Stomach (tissue), 4 donors: Measurements from ENCODE around the gene LRIT2.

Experiments used
- EP300 ChIP-seq: sonication (generic); formaldehyde crosslinking; IDR thresholded peaks from one replicate; pipeline ENCODE4 v1.6.1; 2017; ENCODE audit warnings: antibody characterized with exemption
- POLR2A ChIP-seq, 4 donors: fragments of 450-650 bp; IDR thresholded peaks; one replicate each; pipeline ENCODE4 v1.6.1; 2016; ENCODE audit warnings: antibody characterized with exemption in 4 of 4, control low read depth in 2 of 4, mild to moderate bottlenecking in 1 of 4, moderate library complexity in 1 of 4
- TF ChIP-seq, protein P1 (sequence below), 7 experiments: fragments of 450-650 bp in 4 of 7; fragments of 200-600 bp in 3 of 7; sonication (generic) in 3 of 7; IDR thresholded peaks; one replicate each; pipeline ENCODE4 v1.5.1; 2016 to 2019; ENCODE audit warnings: antibody characterized with exemption in 7 of 7, control low read depth in 2 of 7, mild to moderate bottlenecking in 1 of 7

DNA sequence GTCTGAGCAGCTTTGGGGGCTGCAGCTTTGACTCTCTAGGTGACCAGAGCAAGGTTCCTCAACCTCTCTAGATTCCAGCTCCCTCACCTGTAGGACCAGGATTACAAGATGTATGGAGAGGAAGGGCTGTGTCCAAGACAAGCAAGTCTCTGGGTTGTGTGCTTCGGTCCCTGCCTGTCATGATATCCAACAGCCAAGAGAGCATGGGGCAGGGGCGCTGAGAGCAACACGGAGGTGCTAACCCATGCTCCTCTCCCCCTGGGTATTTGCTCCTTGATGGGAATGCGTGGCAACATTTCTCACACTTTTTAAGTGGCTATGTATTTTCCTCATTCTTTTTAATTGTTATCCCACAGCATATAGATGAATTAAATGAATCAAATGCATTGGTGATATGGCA lies 20.7 kb downstream of the LRIT2 start:
- TF ChIP-seq, protein P1, sequence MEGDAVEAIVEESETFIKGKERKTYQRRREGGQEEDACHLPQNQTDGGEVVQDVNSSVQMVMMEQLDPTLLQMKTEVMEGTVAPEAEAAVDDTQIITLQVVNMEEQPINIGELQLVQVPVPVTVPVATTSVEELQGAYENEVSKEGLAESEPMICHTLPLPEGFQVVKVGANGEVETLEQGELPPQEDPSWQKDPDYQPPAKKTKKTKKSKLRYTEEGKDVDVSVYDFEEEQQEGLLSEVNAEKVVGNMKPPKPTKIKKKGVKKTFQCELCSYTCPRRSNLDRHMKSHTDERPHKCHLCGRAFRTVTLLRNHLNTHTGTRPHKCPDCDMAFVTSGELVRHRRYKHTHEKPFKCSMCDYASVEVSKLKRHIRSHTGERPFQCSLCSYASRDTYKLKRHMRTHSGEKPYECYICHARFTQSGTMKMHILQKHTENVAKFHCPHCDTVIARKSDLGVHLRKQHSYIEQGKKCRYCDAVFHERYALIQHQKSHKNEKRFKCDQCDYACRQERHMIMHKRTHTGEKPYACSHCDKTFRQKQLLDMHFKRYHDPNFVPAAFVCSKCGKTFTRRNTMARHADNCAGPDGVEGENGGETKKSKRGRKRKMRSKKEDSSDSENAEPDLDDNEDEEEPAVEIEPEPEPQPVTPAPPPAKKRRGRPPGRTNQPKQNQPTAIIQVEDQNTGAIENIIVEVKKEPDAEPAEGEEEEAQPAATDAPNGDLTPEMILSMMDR (IDR thresholded peaks at IDR 0.05), result no peak
- no peak for TF ChIP-seq POLR2A (IDR thresholded peaks at IDR 0.05)
- TF ChIP-seq EP300, result no peak
